ENCODE measurements around the gene DTWD2. TPM values are rescaled to one million over a fixed set of nuclear protein-coding genes. Genes with fewer than 3 reads are reported as not detected.

Gene DTWD2
- total RNA-seq, 2 donors from 2014 or later = 11.9 to 12.4 TPM

- intact Hi-C loops (cut with DNase I, micrococcal nuclease) = no loop called here
- DNase-seq = no peak
- ATAC-seq = no peak
Measured at GRCh38 chr5:118808441-118808840, 179.9 kb downstream of the DTWD2 start.

GRCh38 chr5:118806571-118806970 lies 181.8 kb downstream of the DTWD2 start:
- intact Hi-C loops (cut with DNase I, micrococcal nuclease) = no loop called here
- no peak for ATAC-seq
- DNase-seq = no peak

GRCh38 chr5:118802335-118802734 lies 186.0 kb downstream of the DTWD2 start:
- DNase-seq = no peak
- intact Hi-C loops (cut with DNase I, micrococcal nuclease) = no loop called here
- no peak for ATAC-seq

GRCh38 chr5:118796081-118796480 lies 192.3 kb downstream of the DTWD2 start:
- no peak for DNase-seq
- intact Hi-C loops (cut with DNase I, micrococcal nuclease) = no loop called here
- no peak for ATAC-seq

GRCh38 chr5:118794281-118794680 lies 194.1 kb downstream of the DTWD2 start:
- ATAC-seq (no peak), DNase-seq (no peak)
- intact Hi-C loops (cut with DNase I, micrococcal nuclease) = no loop called here

GRCh38 chr5:118793652-118794051 lies 194.7 kb downstream of the DTWD2 start:
- ATAC-seq (no peak), DNase-seq (no peak)
- intact Hi-C loops (cut with DNase I, micrococcal nuclease) = no loop called here

GRCh38 chr5:118793091-118793490 lies 195.3 kb downstream of the DTWD2 start:
- DNase-seq = no peak
- ATAC-seq = no peak
- intact Hi-C loops (cut with DNase I, micrococcal nuclease) = no loop called here

GRCh38 chr5:118791926-118792734 lies 196.2 kb downstream of the DTWD2 start:
- DNase-seq = peak in 1 of 2 donors; percentile 10
- intact Hi-C loops (cut with DNase I, micrococcal nuclease) = no loop called here
- peak; percentile 80 for ATAC-seq

GRCh38 chr5:118789366-118789765 lies 199.0 kb downstream of the DTWD2 start:
- no peak for DNase-seq
- no peak for ATAC-seq
- intact Hi-C loops (cut with DNase I, micrococcal nuclease) = no loop called here

GRCh38 chr5:118788351-118788750 lies 200.0 kb downstream of the DTWD2 start:
- no peak for ATAC-seq
- intact Hi-C loops (cut with DNase I, micrococcal nuclease) = no loop called here
- DNase-seq = no peak

Small RNA genes lying within 50 kb of the gene (microRNA-seq; reads per million reads assigned to microRNA genes)
- 0 reads per million in 2 donors for gene MIR1244-2

Other genes starting within 250 kb of the DTWD2 start
- gene DMXL1, start 82.5 kb upstream of the DTWD2 start, total RNA-seq = 10 to 100 TPM; 48.0 to 49.6 TPM